SK-N-SH (cell line): ENCODE results near the gene PROM1. TPM values are rescaled to one million over a fixed set of nuclear protein-coding genes. Genes with fewer than 3 reads are reported as not detected.

Experiments used
- CTCF ChIA-PET: fragments of 300-600, 350-600 bp; formaldehyde crosslinking; extraction: SDS; loops from one replicate; lab custom pipeline; 2021; lab: Yijun Ruan, JAX
- POLR2A ChIA-PET: fragments of 350-600 bp; sonication (Branson Sonifier 250); formaldehyde crosslinking; extraction: SDS; loops from one replicate; lab custom pipeline; 2020; ENCODE audit warnings: antibody characterized with exemption, inconsistent platforms; lab: Yijun Ruan, JAX
- DNase-seq: peaks from one replicate; pipeline ENCODE4 v3.0.0; 2012
- H2AFZ ChIP-seq: fragments of 200-600 bp; sonication (generic); 2 replicates; pipeline ENCODE4 v1.8.1; 2016; ENCODE audit warnings: antibody characterized with exemption, mild to moderate bottlenecking, low read depth
- H3F3A ChIP-seq: fragments of 200-600 bp; sonication (generic); replicated peaks from 2 replicates; pipeline ENCODE3; 2016; ENCODE audit warnings: antibody characterized with exemption, mild to moderate bottlenecking; ENCODE audit not compliant: insufficient read depth
- H3K27ac ChIP-seq, 2 experiments: fragments of 200-500 bp in 1 of 2; fragments of 200-600 bp in 1 of 2; sonication (Bioruptor generic) in 1 of 2; sonication (generic), shearing (Covaris generic) in 1 of 2; 2 replicates each; pipeline versions ENCODE4 v1.5.1 to v1.6.1; 2014 to 2016; ENCODE audit warnings: low read depth in 2 of 2, inconsistent platforms in 1 of 2, low read length in 1 of 2, mild to moderate bottlenecking in 1 of 2, mixed read lengths in 1 of 2
- H3K27me3 ChIP-seq: fragments of 200-600 bp; sonication (generic), shearing (Covaris generic); 2 replicates; pipeline ENCODE4 v1.6.1; 2016; ENCODE audit warnings: mixed run types; ENCODE audit not compliant: insufficient read depth
- H3K36me3 ChIP-seq, 2 experiments: fragments of 200-500 bp in 1 of 2; fragments of 200-600 bp in 1 of 2; sonication (Bioruptor generic) in 1 of 2; sonication (generic) in 1 of 2; replicated peaks in 1 of 2; 2 replicates each; pipeline versions ENCODE3 to v1.5.1; 2014 to 2016; ENCODE audit warnings: low read length in 1 of 2, mild to moderate bottlenecking in 1 of 2; ENCODE audit not compliant: insufficient read depth in 2 of 2, control insufficient read depth in 1 of 2
- H3K4me1 ChIP-seq, 2 experiments: fragments of 200-500 bp in 1 of 2; fragments of 200-600 bp in 1 of 2; sonication (Bioruptor generic) in 1 of 2; sonication (generic), shearing (Covaris generic) in 1 of 2; 2 replicates each; pipeline versions ENCODE4 v1.5.1 to v1.6.1; 2014 to 2016; ENCODE audit warnings: low read depth in 1 of 2, low read length in 1 of 2, mixed run types in 1 of 2; ENCODE audit not compliant: insufficient read depth in 2 of 2, control insufficient read depth in 1 of 2
- H3K4me2 ChIP-seq: fragments of 200-600 bp; sonication (generic), shearing (Covaris generic); 2 replicates; pipeline ENCODE4 v1.6.1; 2017; ENCODE audit warnings: mixed run types
- H3K4me3 ChIP-seq, 2 experiments: fragments of 200-500 bp in 1 of 2; fragments of 200-600 bp in 1 of 2; sonication (Bioruptor generic) in 1 of 2; sonication (generic), shearing (Covaris generic) in 1 of 2; 2 replicates each; pipeline versions ENCODE4 v1.5.1 to v1.8.1; 2014 to 2016; ENCODE audit warnings: low read depth in 2 of 2, inconsistent platforms in 1 of 2, low read length in 1 of 2, mild to moderate bottlenecking in 1 of 2, mixed read lengths in 1 of 2, moderate library complexity in 1 of 2
- H3K79me2 ChIP-seq: fragments of 200-600 bp; sonication (generic); 2 replicates; pipeline ENCODE4 v1.8.1; 2017; ENCODE audit warnings: mild to moderate bottlenecking; ENCODE audit not compliant: insufficient read depth
- H3K9ac ChIP-seq: fragments of 200-600 bp; sonication (generic); 2 replicates; pipeline ENCODE4 v1.6.1; 2017; ENCODE audit warnings: mixed run types
- H3K9me2 ChIP-seq: fragments of 200-600 bp; sonication (generic); 2 replicates; pipeline ENCODE4 v1.6.1; 2017; ENCODE audit warnings: mixed run types
- H3K9me3 ChIP-seq: fragments of 200-600 bp; sonication (generic); 2 replicates; pipeline ENCODE4 v1.6.1; 2017; ENCODE audit warnings: mixed run types, mild to moderate bottlenecking, moderate library complexity
- H4K20me1 ChIP-seq: fragments of 200-600 bp; sonication (generic); 2 replicates; pipeline ENCODE4 v1.6.1; 2017; ENCODE audit warnings: mild to moderate bottlenecking, mixed run types; ENCODE audit not compliant: insufficient read depth
- EP300 ChIP-seq, 2 experiments: IDR thresholded peaks; 2 replicates each; pipeline versions ENCODE4 v1.4.0 to v1.6.1; 2012; ENCODE audit warnings: borderline replicate concordance in 1 of 2, low read depth in 1 of 2, low read length in 1 of 2
- EZH2phosphoT487 ChIP-seq: fragments of 200-600 bp; sonication (generic); IDR thresholded peaks from 2 replicates; pipeline ENCODE4 v1.6.1; 2017; ENCODE audit warnings: low read depth, mixed run types, mild to moderate bottlenecking, antibody characterized with exemption, moderate library complexity, borderline replicate concordance
- FOSL2 ChIP-seq: IDR thresholded peaks from 2 replicates; pipeline ENCODE4 v1.4.0; 2012; ENCODE audit warnings: low read depth, mild to moderate bottlenecking, moderate library complexity, borderline replicate concordance
- FOXJ3 ChIP-seq: sonication (generic); formaldehyde crosslinking; IDR thresholded peaks from 2 replicates; pipeline ENCODE4 v1.5.1; 2020; ENCODE audit warnings: mild to moderate bottlenecking, missing genetic modification reagents
- FOXM1 ChIP-seq: IDR thresholded peaks from 2 replicates; pipeline ENCODE4 v1.4.0; 2012; ENCODE audit warnings: low read depth, mild to moderate bottlenecking
- GABPA ChIP-seq: IDR thresholded peaks from 2 replicates; pipeline ENCODE4 v1.4.0; 2012; ENCODE audit warnings: low read depth, mild to moderate bottlenecking
- IRF3 ChIP-seq: fragments of 150-350 bp; IDR thresholded peaks from 2 replicates; pipeline ENCODE4 v1.6.1; 2016; ENCODE audit warnings: mild to moderate bottlenecking, low read depth, low read length
- JUND ChIP-seq: IDR thresholded peaks from 2 replicates; pipeline ENCODE4 v1.4.0; 2012
- MAX ChIP-seq: IDR thresholded peaks from 2 replicates; pipeline ENCODE4 v1.4.0; 2012; ENCODE audit warnings: low read depth
- MEF2A ChIP-seq: IDR thresholded peaks from 2 replicates; pipeline ENCODE4 v1.4.0; 2012; ENCODE audit warnings: low read depth, borderline replicate concordance
- NRF1 ChIP-seq: IDR thresholded peaks from 2 replicates; pipeline ENCODE4 v1.6.1; 2012; ENCODE audit warnings: low read depth, mild to moderate bottlenecking, low read length
- PBX3 ChIP-seq: IDR thresholded peaks from 2 replicates; pipeline ENCODE4; 2012
- POLR2AphosphoS5 ChIP-seq: IDR thresholded peaks from 2 replicates; pipeline ENCODE4 v1.6.1; 2012; ENCODE audit warnings: low read depth, low read length
- RAD21 ChIP-seq: IDR thresholded peaks from 2 replicates; pipeline ENCODE4 v1.6.1; 2012; ENCODE audit warnings: mild to moderate bottlenecking, low read length
- RCOR1 ChIP-seq: fragments of 150-350 bp; IDR thresholded peaks from 2 replicates; pipeline ENCODE4 v1.6.1; 2017; ENCODE audit warnings: antibody characterized with exemption, low read length
- REST ChIP-seq: IDR thresholded peaks from 2 replicates; pipeline ENCODE4 v1.6.1; 2012; ENCODE audit warnings: mild to moderate bottlenecking, low read depth, low read length, moderate library complexity
- RFX5 ChIP-seq: IDR thresholded peaks from 2 replicates; pipeline ENCODE4 v1.6.1; 2012; ENCODE audit warnings: mild to moderate bottlenecking, improper control_type of control experiment, low read length
- RXRA ChIP-seq: IDR thresholded peaks from 2 replicates; pipeline ENCODE4 v1.4.0; 2012; ENCODE audit warnings: low read depth, mild to moderate bottlenecking, borderline replicate concordance
- SIN3A ChIP-seq: IDR thresholded peaks from 2 replicates; pipeline ENCODE4 v1.6.1; 2012; ENCODE audit warnings: low read depth, mild to moderate bottlenecking, low read length, moderate library complexity, borderline replicate concordance
- SMC3 ChIP-seq: IDR thresholded peaks from 2 replicates; pipeline ENCODE4 v1.6.1; 2012; ENCODE audit warnings: low read depth, low read length, improper control_type of control experiment
- TAF1 ChIP-seq: IDR thresholded peaks from 2 replicates; pipeline ENCODE4 v1.6.1; 2012; ENCODE audit warnings: low read depth, mild to moderate bottlenecking, low read length, moderate library complexity, borderline replicate concordance
- TCF12 ChIP-seq: IDR thresholded peaks from 2 replicates; pipeline ENCODE4 v1.4.0; 2012
- WGBS: methylation state at CpG from one replicate; pipeline ENCODE4 v1.1.6; 2017; ENCODE audit warnings: low lambda C conversion rate; 5-methylcytosine and 5-hydroxymethylcytosine counted together
- polyA plus RNA-seq, 3 experiments: library from polyadenylated mRNA; depleted of rRNA; stranded (reverse); fragments of >200 nt; gene quantifications; 2 replicates each; pipeline ENCODE4 v1.2.3, GENCODE V29; 2012

Gene PROM1
- polyA plus RNA-seq, 1 of the 3 experiments (the other 2 are of a cell fraction), result not detected

GRCh38 chr4:16118090-16118489 is 34.3 kb upstream of the PROM1 start:
- Histone ChIP-seq H3K4me3 (no peak overlapping the region), H3K4me2 (no peak overlapping the region), H3K9ac (no peak overlapping the region), H3K4me1 (no peaks in the 10 kb centered on the region), H3K79me2 (no peaks in the 10 kb centered on the region), H3F3A (no peaks in the 10 kb centered on the region), H3K27me3 (no peaks in the 10 kb centered on the region), H2AFZ (no peak overlapping the region), H4K20me1 (no peaks in the 10 kb centered on the region), H3K27ac (no peak overlapping the region), H3K9me2 (no peaks in the 10 kb centered on the region), H3K36me3 (no peaks in the 10 kb centered on the region), H3K9me3 (no peaks in the 10 kb centered on the region)
- 54% methylated on average over 2 of the region's 2 CpGs for WGBS
- POLR2A ChIA-PET, result no interaction called here
- no peak for DNase-seq
- CTCF ChIA-PET, result interaction anchor here (1.2 to 2.1 kb wide), 2 partner anchors 10 to 25 kb away, joined by 3 to 8 read pairs; no protein-coding TSS in a partner anchor
- no peak for TF ChIP-seq RXRA
- no peak for TF ChIP-seq FOXM1
- no peak for TF ChIP-seq EP300 (IDR thresholded peaks at IDR 0.05; ENCODE audit: borderline replicate concordance in 1 of 2, low read depth in 1 of 2, low read length in 1 of 2)
- no peak for TF ChIP-seq REST
- no peak for TF ChIP-seq NRF1
- no peak for TF ChIP-seq SIN3A
- no peak for TF ChIP-seq GABPA
- TF ChIP-seq FOXJ3 (CRISPR knock-in tag), result no peak
- no peak for TF ChIP-seq PBX3
- no peak for TF ChIP-seq MAX
- TF ChIP-seq FOSL2, result no peak
- TF ChIP-seq EZH2phosphoT487, result no peak
- no peak for TF ChIP-seq RCOR1
- TF ChIP-seq TCF12, result no peak
- no peak for TF ChIP-seq POLR2AphosphoS5

- Histone ChIP-seq H3K27ac (no peak overlapping the region), H3K79me2 (no peaks in the 10 kb centered on the region), H3K27me3 (no peaks in the 10 kb centered on the region), H3K9ac (no peak overlapping the region), H3K36me3 (no peaks in the 10 kb centered on the region), H3K9me3 (no peaks in the 10 kb centered on the region), H3K4me3 (no peak overlapping the region), H3K4me1 (no peaks in the 10 kb centered on the region), H3F3A (no peaks in the 10 kb centered on the region), H2AFZ (no peak overlapping the region), H3K4me2 (no peak overlapping the region), H3K9me2 (no peaks in the 10 kb centered on the region), H4K20me1 (no peaks in the 10 kb centered on the region)
- WGBS, result 37% methylated on average over 5 of the region's 5 CpGs
- CTCF ChIA-PET, result no interaction called here
- TF ChIP-seq PBX3 (no peak), EZH2phosphoT487 (no peak), RFX5 (no peak), TAF1 (no peak), RAD21 (no peak), SIN3A (no peak), MEF2A (no peak), SMC3 (no peak), FOXM1 (no peak), JUND (no peak), IRF3 (no peak)
- POLR2A ChIA-PET, result no interaction called here
- DNase-seq, result no peak
Measured at GRCh38 chr4:16117164-16117563, 33.3 kb upstream of the PROM1 start.
